Loucy (cell line): Measurements from ENCODE around the gene ADAMTS6.

Source experiments
- EZH2phosphoT487 ChIP-seq: fragments of 200-600 bp; IDR thresholded peaks from 2 replicates; pipeline ENCODE4 v1.6.1; 2018; ENCODE audit warnings: antibody characterized with exemption, mild to moderate bottlenecking, moderate library complexity, borderline replicate concordance
- TF ChIP-seq, protein P1 (sequence below): fragments of 200-600 bp; sonication (generic); conservative IDR thresholded peaks from 2 replicates; pipeline ENCODE4 v1.5.1; 2014; ENCODE audit warnings: mild to moderate bottlenecking, antibody characterized with exemption, low read length

DNA sequence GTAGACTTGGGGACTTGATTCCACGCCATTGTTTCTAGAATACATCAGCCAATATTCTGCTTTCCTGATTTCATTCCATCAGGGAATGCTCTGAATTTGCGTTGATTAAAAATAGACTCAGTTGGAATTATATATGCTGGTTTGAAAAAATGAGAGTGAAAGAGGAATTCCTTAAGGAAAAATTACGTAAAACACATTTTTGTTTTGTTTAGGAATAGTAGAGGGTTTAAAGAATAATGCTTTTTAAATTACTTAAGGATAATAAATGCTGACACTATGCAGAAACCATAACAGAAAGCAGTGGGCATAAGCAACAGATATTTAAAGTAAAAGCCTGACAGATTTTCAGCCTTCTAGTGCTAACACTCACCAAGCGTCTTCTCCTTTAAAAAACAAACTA, 235.0 kb downstream of the ADAMTS6 start:
- TF ChIP-seq, protein P1, sequence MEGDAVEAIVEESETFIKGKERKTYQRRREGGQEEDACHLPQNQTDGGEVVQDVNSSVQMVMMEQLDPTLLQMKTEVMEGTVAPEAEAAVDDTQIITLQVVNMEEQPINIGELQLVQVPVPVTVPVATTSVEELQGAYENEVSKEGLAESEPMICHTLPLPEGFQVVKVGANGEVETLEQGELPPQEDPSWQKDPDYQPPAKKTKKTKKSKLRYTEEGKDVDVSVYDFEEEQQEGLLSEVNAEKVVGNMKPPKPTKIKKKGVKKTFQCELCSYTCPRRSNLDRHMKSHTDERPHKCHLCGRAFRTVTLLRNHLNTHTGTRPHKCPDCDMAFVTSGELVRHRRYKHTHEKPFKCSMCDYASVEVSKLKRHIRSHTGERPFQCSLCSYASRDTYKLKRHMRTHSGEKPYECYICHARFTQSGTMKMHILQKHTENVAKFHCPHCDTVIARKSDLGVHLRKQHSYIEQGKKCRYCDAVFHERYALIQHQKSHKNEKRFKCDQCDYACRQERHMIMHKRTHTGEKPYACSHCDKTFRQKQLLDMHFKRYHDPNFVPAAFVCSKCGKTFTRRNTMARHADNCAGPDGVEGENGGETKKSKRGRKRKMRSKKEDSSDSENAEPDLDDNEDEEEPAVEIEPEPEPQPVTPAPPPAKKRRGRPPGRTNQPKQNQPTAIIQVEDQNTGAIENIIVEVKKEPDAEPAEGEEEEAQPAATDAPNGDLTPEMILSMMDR: no peak
- TF ChIP-seq EZH2phosphoT487: no peak
